HuH-7.5 (cell line): ENCODE measurements around the gene OR1L8.
"Not testable (repeated sequence)": the region's sequence is repeated elsewhere in the genome, so short reads cannot be mapped to it uniquely, and the experiment has no call there.

ENCODE experiments used
- DNase-seq: peaks from one replicate; pipeline ENCODE4 v3.0.0; 2011; ENCODE audit warnings: low spot score

The OR1L8 gene, protein sequence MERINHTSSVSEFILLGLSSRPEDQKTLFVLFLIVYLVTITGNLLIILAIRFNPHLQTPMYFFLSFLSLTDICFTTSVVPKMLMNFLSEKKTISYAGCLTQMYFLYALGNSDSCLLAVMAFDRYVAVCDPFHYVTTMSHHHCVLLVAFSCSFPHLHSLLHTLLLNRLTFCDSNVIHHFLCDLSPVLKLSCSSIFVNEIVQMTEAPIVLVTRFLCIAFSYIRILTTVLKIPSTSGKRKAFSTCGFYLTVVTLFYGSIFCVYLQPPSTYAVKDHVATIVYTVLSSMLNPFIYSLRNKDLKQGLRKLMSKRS

DNA sequence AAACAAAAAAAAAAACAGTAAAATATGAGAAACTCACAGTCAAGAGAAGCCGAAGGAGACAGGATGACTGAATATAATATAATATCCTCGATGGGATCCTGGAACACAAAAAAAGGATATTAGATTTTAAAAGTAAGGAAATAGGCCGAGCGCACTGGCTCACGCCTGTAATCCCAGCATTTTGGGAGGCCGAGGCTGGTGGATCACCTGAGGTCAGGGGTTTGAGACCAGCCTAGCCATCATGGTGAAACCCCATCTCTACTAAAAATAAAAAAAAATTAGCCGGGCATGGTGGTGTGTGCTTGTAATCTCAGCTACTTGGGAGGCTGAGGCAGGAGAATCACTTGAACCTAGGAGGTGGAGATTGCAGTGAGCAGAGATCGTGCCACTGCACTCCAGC lies at the start of gene OR1L8:
Gene OR1L8, minus strand, starts transcription at position 101 of the 400 bp plus-strand sequence. CDS start 14,907 bp downstream, outside the sequence.
- not testable (repeated sequence) for DNase-seq

DNA sequence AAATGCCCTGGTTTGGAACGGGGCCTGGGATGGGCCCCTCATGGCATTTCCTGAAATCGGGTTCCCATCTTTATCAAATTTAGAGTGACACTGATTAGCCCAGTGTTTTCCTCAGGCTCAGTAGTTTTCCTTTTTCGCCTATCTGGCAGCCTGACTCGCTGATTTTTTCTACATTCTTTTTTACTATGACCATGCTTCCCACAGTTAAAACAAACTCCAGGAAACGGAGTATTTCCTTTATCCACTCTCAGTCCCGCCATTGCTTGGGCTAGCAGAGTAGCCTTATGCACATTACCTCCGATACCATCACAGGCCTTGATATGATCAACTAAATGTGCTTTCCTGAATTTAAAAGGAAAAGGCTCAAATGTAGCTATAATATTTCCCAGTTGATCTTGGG lies 36.8 kb upstream of the OR1L8 start:
- no peak for DNase-seq

DNA sequence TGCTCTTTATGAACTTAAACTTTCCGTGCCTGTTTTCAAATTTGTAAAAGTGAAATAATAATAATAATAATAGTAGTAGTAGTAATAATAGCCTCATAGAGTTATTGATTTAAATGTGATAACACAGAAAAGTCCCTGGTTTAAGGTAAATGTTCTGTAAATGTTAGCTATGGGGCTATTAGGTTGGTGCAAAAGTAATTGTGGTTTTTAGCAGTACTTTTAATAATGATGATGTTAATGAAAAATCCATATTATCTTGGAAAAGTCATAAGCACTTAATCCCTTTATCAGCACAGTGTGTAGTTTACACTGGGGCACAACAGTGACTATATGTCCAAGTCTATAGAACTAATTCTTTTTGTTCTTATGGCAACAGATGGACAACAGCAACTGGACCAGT lies 31.2 kb upstream of the OR1L8 start, which contains the start of gene OR1Q1:
Gene OR1Q1, plus strand, starts transcription at position 377 of the 400 bp plus-strand sequence. Its CDS starts 0 bp downstream, at position 377.
- no peak for DNase-seq

DNA sequence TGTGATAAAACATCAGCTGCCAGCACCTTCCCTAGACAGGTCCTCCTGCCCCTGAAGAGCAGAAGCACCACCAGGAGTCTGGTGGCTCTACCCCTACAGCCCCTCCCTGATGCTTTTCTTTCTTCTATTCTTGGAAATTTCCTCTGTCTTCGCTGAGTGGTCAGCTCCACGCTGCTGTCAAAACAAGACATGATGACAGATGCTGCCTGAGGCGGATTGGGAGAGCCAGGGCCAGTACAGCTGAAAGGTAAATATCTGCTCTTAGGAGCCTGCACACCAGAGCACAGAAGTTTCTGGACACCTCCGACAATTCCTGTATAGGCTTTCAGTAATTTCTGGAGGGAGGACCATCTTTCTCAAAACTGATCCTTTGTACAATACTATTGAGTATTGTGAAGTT lies 26.6 kb upstream of the OR1L8 start:
- DNase-seq: no peak

DNA sequence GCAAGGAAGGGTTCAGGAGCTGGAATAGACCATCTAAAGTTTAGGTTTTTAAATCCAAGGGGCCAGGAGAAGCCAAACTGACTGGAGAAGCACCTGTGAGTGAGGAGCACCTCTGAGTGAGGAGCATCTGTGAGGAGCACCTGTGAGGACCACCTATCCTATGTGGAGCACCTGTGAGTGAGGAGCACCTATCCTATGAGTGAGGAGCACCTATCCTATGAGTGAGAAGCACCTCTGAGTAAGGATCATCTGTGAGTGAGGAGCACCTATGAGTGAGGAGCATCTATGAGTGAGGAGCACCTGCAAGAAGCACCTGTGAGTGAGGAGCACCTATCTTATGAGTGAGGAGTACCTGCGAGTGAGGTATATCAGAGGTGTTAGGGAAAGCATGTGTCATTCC lies 23.4 kb upstream of the OR1L8 start:
- no peak for DNase-seq

DNA sequence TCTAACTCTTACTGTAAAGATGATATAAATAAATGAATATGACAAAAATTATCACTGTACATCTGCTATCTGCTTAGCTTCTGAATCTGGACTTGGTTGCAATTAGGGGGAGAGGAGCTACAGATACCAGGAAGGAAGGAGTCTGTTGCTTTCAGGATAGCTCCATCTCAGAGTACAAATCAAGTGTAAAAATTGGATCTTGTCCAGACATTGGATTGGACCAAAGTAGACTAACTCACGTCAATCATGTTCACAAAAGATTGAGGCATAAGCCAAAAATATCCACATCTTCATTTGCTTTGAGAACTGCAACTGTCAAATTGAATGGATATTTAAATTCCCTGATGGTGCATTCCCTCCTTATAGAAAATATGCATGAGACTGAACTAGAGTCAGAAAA lies 22.5 kb upstream of the OR1L8 start:
- DNase-seq: no peak

DNA sequence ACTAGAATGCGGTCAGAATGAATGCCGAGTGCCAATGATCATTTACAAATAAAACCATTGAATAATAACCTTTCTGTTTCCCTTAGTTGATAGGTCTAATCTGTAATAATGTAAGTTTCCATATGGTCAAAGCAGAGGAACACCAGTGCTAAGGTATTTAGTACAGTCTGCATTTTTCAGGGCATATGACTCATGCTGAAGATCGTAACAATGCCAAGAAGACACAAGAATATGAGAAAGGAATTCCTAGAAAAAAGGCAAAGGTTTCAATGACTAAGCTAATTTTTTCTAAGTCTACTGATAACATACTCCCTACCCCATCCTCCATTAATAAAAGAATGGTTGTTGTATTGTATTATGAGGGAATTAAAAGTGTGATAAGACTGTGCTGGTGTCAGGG lies 2.8 kb downstream of the OR1L8 start:
- no peak for DNase-seq

DNA sequence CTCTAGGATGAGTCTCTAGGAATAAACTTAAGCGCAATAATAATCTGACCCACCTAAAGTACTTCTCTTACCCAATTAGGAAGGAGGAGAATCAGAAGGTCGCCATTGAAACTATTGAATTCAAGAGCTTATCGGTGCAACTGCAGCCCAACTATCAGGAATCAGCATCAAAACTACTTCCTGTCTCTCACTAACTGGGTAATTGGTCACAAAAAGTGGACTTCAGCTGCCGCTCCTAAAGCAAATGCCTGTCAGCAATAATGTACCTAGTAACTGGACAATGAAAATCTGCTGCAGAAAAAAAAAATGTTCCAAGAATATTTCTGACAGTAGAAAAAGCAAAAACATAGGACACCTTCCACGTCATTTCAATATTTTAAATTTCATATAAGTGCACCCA lies 3.3 kb downstream of the OR1L8 start:
- DNase-seq: no peak

DNA sequence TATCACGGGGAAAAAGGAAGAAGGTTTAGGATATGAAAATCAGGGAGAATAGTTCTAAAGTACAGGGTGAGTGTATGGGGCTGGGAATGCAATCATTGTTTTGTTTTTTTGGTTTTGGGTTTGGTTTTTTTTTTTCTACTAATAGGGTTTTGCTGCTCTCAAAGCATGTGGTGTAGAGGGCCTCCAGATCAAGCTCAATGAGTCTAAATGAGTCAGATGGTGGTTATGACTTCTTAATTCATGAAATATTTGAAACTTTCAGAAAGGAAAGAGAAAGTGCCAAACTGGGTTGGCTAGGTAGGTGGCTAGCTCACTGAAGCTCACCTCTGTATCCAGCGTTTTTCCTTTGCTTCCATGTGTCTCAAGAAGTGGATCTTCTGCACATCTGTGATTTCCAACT lies 10.7 kb downstream of the OR1L8 start:
- no peak for DNase-seq

DNA sequence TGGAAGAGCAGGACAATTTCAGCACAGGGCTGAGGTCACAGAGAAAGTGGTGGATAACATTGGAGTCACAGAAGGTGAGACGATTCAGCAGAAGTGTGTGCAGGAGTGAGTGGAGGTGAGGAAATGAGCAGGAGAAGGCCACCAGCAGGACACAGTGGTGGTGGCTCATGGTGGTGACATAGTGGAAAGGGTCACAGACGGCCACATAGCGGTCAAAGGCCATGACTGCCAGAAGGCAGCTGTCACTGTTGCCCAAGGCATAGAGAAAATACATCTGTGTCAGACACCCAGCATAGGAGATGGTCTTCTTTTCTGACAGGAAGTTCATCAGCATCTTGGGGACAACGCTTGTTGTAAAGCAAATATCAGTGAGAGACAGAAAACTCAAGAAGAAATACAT lies 15.3 kb downstream of the OR1L8 start:
- no peak for DNase-seq

DNA sequence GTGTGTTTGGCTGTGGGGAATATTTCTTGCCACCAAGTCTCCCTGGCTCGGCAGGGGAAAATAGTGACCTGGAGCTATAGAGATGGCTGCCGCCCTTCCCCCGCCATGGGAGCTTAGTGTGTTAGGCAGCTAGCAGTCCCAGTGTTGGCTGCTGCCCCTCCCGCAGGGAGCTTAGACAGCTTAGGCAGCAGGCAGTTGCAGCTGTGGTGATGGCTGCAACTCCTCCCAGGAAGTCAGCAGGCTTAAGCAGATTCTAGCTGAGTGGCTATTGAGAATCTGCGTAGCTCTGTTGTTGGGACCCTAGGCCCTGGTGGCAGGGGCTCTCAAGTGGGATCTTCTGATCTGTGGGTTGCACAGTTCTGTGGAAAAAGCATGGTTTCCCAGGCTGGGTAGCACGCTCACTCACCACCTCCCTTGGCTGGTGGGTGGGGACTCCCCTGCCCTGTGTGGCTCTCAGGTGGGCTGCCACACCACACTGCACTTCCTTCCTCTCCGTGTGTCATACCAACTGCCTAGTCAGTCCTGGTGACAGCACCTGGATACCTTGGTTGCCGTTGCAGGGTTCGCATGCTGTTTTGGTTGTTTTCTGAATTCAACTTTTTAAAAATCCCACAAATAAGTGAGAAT lies 20.9 kb downstream of the OR1L8 start:
- DNase-seq: no peak

DNA sequence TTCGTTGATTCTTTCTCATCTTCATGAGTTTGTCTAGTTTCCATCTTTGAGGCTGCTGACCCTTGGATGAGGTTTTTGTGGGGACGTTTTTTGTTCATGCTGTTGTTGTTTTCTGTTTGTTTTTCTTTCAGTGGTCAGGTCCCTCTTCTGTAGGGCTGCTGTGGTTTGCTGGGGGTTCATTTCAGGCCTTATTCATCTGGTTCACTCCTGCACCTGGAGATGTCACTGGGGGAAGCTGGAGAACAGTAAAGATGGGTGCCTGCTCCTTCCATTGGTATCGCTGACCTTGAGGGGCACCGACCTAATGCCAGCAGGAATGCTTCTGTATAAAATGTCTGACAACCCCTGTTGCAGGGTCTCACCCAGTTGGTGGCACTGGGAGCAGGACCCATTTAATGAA lies 21.7 kb downstream of the OR1L8 start:
- DNase-seq: no peak

DNA sequence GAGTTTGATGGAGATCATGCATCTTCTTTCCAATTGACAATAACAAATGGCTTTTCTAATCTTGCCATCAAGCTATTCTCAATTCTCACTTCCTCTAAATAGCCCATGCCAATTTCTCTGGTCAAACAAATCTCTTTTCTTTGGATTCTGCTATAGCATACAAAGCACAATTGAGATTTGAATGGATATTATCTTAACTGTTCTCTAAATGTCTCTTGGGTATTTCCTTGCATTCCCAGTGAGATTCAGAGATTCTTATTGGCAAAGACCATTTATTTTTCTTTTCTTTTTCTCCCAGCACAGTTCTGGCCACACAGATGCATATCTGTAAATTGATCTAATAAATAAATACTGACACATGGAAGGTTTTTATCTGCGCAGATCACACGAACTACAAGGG lies 30.4 kb downstream of the OR1L8 start, which contains the start of gene OR1N2:
Gene OR1N2, plus strand, starts transcription at position 301 of the 400 bp plus-strand sequence. CDS start 100 bp downstream, outside the sequence.
- no peak for DNase-seq

DNA sequence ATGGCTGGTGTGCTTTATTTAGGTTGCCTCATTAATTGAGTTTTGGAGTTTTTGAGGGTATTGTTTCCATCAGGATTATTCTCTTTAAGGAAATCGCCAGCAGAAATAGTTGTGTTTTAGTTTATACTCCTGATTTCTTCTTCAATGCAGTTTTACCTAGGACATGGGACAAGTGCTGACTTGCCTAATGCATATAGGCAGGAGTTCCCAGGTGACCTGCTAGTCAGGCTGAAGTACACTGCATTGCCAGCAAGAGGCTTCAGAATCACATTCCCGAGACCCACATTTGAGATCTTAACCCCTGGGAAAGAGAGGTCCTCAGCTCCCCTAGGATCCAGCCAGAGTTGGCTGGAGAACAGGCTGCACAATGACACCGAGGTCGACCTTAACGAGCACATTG lies 31.8 kb downstream of the OR1L8 start:
- DNase-seq: no peak

DNA sequence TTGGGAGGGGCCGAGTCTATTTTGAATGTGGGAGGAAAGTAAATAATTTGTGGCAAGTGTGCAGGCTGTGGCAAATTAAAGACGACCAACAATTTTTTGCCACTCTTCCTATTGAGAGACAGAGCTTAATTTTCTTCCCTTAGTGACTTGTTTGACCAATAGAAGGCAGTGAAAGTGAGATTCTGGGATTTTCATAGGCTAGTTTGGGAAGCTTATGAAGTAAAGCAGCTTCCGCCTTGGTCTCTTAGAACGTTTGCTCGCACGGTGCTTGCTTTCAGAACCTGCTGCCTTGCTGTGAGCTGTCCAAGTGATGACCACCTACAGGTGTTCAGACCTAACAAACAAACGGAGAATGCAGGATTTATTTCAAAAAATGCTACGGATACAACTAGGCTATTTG lies 37.0 kb downstream of the OR1L8 start:
- no peak for DNase-seq

DNA sequence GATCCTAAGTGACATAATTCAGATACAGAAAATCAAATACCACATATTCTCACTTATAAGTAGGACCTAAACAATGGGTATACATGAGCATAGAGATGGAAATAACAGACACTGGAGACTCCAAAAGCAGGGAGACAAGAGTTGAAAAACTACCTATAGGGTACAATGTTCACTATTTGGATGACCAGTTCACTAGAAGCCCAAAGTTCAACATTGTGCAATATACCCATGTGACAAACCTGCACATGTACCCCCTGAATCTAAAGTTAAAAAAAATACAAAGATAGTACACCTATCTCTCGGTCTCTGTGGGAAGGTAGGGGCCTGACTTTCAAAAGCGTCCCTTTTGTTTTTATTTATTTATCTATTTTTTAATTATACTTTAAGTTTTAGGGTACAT lies 44.4 kb downstream of the OR1L8 start:
- DNase-seq: no peak

DNA sequence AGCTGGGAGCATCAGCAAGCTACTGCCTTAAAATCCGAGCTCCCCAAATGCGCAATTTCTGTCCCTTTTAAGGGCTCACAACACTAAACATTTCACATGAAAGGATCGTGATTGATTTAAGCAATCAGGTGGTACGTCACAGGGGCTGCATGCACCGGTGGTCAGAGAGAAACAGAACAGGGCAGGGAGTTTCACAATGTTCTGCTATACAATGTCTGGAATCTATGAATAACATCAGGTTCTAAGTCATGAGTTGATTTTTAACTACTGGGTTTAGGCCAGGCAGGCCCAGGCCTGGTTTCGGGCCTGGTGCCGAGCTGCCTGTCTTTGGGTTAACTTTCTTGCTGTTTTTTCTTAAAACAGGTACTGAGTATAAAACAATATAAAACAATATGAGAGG lies 46.1 kb downstream of the OR1L8 start:
- not testable (repeated sequence) for DNase-seq

DNA sequence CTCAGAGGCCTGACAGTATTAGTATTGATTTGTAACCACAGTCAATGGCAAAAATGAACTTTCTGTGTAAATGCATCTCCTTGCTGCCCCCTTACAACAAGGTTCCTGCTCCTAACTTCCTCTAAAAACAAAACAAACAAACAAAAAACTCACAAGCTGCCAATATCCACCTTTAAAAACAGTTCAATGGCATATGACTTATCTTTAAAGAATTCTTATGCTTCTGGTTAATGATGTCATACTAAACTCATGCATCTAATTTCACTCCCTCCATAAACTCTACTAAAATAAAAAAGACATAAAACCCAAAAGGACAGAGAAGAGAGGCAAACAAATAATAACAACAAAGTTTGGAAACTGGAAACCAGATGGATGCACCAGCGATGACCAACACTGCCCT lies 47.0 kb downstream of the OR1L8 start:
- no peak for DNase-seq

DNA sequence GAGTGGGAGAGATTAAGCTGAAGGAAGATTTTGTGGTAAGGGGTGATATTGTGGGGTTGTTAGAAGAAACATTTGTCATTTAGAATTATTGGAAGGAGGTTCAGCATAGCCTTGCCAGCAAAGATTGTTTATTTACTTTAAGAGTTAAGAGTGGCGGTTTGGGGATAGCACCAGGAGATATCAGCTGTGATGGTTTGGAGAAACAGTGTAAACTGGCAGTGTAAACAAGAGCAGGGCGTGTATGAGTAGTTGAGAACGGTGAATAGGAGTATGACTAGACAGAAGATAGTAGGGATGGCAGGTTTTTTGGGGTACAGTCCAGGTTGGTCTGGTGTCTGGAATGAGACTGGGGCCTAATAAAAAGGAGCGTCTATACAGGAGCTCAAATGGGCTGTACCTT lies 52.0 kb downstream of the OR1L8 start:
- DNase-seq: not testable (repeated sequence)

DNA sequence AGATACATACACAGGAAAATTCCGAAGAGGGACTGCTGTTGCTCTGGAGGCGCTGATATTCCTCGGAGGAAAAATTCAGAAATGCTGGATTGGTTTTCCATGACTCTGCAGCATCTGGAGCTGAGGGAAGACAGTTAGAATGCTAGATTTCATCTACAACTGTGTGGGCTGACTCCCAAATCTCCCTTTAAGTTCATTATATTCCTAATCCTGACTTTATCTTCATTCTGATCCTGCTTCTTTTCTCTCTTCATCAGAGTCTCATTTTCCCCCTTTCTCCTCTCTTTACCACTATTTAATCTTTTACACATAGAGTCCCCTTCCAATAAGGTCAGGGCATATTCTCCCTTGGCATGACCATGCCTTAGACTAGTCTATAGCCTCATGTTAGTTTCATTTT lies 56.0 kb downstream of the OR1L8 start, which contains the start of gene OR1N1:
Gene OR1N1, minus strand, starts transcription at position 101 of the 400 bp plus-strand sequence. Its CDS starts 0 bp downstream, at position 101.
- DNase-seq: no peak

DNA sequence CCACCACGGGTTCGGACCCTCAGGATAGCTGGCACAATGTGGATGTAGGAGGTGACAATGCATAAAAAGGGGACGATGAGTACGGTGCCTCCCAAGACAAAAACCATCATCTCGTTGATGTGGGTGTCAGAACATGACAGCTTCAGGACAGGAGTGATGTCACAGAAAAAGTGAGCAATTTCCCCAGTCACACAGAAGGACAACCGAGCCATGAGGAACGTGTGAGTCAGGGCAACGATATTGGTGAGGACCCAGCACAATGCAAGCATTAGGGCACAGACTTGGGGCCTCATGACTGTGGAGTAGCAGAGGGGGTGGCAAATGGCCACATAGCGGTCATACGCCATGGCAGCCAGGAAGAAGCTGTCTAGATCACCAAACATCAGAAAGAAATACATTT lies 56.6 kb downstream of the OR1L8 start:
- no peak for DNase-seq

DNA sequence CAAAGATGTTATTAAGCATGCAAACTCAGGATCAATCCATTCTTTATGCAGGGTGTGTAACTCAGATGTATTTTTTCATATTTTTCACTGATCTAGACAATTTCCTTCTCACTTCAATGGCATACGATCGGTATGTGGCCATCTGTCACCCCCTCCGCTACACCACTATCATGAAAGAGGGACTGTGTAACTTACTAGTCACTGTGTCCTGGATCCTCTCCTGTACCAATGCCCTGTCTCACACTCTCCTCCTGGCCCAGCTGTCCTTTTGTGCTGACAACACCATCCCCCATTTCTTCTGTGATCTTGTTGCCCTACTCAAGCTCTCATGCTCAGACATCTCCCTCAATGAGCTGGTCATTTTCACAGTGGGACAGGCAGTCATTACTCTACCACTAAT lies 63.8 kb downstream of the OR1L8 start:
- no peak for DNase-seq

DNA sequence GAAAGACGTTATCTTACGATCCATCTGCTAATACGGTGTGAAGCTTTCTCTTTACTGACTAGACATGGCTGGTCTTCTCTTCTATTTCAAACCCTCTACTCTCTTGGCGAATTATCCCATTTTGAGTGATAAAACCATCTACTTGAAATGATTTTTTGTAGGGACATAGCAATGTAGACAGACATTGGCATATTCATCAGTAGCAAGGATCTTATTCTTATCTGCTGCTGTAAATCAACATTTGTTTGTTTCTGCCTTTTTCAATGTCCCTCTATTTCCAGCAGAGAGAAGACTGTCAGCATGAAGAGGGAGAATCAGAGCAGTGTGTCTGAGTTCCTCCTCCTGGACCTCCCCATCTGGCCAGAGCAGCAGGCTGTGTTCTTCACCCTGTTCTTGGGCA lies 64.3 kb downstream of the OR1L8 start, which contains the start of gene OR1J4:
Gene OR1J4, plus strand, starts transcription at position 301 of the 400 bp plus-strand sequence. Its CDS starts 0 bp downstream, at position 301.
- no peak for DNase-seq
